Neural cell (in vitro differentiated cells): Measurements from ENCODE around the gene ANXA10. TPM values are rescaled to one million over a fixed set of nuclear protein-coding genes. Genes with fewer than 3 reads are reported as not detected.

ENCODE experiments used
- H2AFZ ChIP-seq: fragments of 200-600, 300-800 bp; sonication (generic), shearing (Covaris generic); 2 replicates; pipeline ENCODE4 v1.6.0; 2014; ENCODE audit warnings: low read depth, mild to moderate bottlenecking, antibody characterized with exemption, low read length, moderate library complexity
- H3F3A ChIP-seq: fragments of 200-600 bp; shearing (Covaris generic); 2 replicates; pipeline ENCODE4 v1.6.1; 2016; ENCODE audit warnings: mild to moderate bottlenecking, moderate library complexity, mixed read lengths, antibody characterized with exemption, low read length; ENCODE audit not compliant: insufficient read depth, poor library complexity, severe bottlenecking
- H3K27ac ChIP-seq: fragments of 200-600, 300-800 bp; sonication (generic), shearing (Covaris generic); 2 replicates; pipeline ENCODE4 v1.5.1; 2014; ENCODE audit warnings: mild to moderate bottlenecking, low read length, moderate library complexity
- H3K27me3 ChIP-seq: fragments of 300-800, 200-600 bp; sonication (generic), shearing (Covaris generic); 2 replicates; pipeline ENCODE4 v1.6.0; 2014; ENCODE audit warnings: mild to moderate bottlenecking, low read depth, low read length, moderate library complexity; ENCODE audit not compliant: insufficient read depth
- H3K36me3 ChIP-seq: fragments of 300-800, 200-600 bp; sonication (generic), shearing (Covaris generic); 2 replicates; pipeline ENCODE4 v1.5.1; 2014; ENCODE audit warnings: mild to moderate bottlenecking, antibody characterized with exemption, low read length, moderate library complexity; ENCODE audit not compliant: insufficient read depth
- H3K4me2 ChIP-seq: fragments of 300-800, 200-600 bp; sonication (generic), shearing (Covaris generic); 2 replicates; pipeline ENCODE4 v1.6.0; 2014; ENCODE audit warnings: mild to moderate bottlenecking, low read length
- H3K4me3 ChIP-seq: fragments of 300-800, 200-600 bp; sonication (generic), shearing (Covaris generic); 2 replicates; pipeline ENCODE4 v1.5.1; 2014; ENCODE audit warnings: mild to moderate bottlenecking, low read length, moderate library complexity
- H3K79me2 ChIP-seq: fragments of 200-600 bp; shearing (Covaris generic); replicated peaks from 2 replicates; pipeline ENCODE4 v1.6.0; 2014; ENCODE audit warnings: mild to moderate bottlenecking, low read length, moderate library complexity; ENCODE audit not compliant: insufficient read depth
- H3K9ac ChIP-seq: fragments of 300-800, 200-600 bp; sonication (generic), shearing (Covaris generic); 2 replicates; pipeline ENCODE4 v1.6.1; 2016; ENCODE audit warnings: mild to moderate bottlenecking, low read length, mixed read lengths
- H3K9me2 ChIP-seq: fragments of 200-600 bp; shearing (Covaris generic); 2 replicates; pipeline ENCODE4 v1.6.1; 2016; ENCODE audit warnings: mild to moderate bottlenecking, low read length, mixed read lengths; ENCODE audit not compliant: insufficient read depth
- H3K9me3 ChIP-seq: fragments of 200-600, 300-800 bp; sonication (generic), shearing (Covaris generic); 2 replicates; pipeline ENCODE4 v1.6.1; 2016; ENCODE audit warnings: mild to moderate bottlenecking, mixed run types, low read length, moderate library complexity, mixed read lengths
- H4K20me1 ChIP-seq: fragments of 200-600 bp; shearing (Covaris generic); 2 replicates; pipeline ENCODE4 v1.6.1; 2016; ENCODE audit warnings: mild to moderate bottlenecking, mixed run types; ENCODE audit not compliant: insufficient read depth
- CTCF ChIP-seq: fragments of 450-650 bp; IDR thresholded peaks from 2 replicates; pipeline ENCODE4 v1.5.1; 2014; ENCODE audit warnings: antibody characterized with exemption, mild to moderate bottlenecking, moderate library complexity; ENCODE audit not compliant: poor library complexity, severe bottlenecking
- EP300 ChIP-seq: fragments of 450-650 bp; conservative IDR thresholded peaks from 2 replicates; pipeline ENCODE4 v1.6.1; 2014; ENCODE audit warnings: antibody characterized with exemption, mild to moderate bottlenecking, moderate library complexity; ENCODE audit not compliant: poor library complexity, severe bottlenecking
- EZH2 ChIP-seq: fragments of 200-600, 300-800 bp; shearing (Covaris generic), sonication (generic); IDR thresholded peaks from 2 replicates; pipeline ENCODE4 v1.6.1; 2014; ENCODE audit warnings: antibody characterized with exemption, low read length, borderline replicate concordance, mild to moderate bottlenecking; ENCODE audit not compliant: insufficient read depth, poor library complexity, severe bottlenecking
- MXI1 ChIP-seq: fragments of 450-650 bp; conservative IDR thresholded peaks from 2 replicates; pipeline ENCODE4 v1.6.1; 2014; ENCODE audit warnings: antibody characterized with exemption, mild to moderate bottlenecking; ENCODE audit not compliant: poor library complexity, severe bottlenecking
- POLR2AphosphoS5 ChIP-seq: IDR thresholded peaks from 2 replicates; pipeline ENCODE4 v1.6.1; 2012
- RAD21 ChIP-seq: fragments of 450-650 bp; conservative IDR thresholded peaks from 2 replicates; pipeline ENCODE4 v1.6.1; 2014; ENCODE audit warnings: antibody characterized with exemption, mild to moderate bottlenecking, moderate library complexity
- REST ChIP-seq: IDR thresholded peaks from 2 replicates; pipeline ENCODE4 v1.6.1; 2012; ENCODE audit warnings: borderline replicate concordance
- SMC3 ChIP-seq: fragments of 450-650 bp; conservative IDR thresholded peaks from 2 replicates; pipeline ENCODE4 v1.6.1; 2014; ENCODE audit warnings: antibody characterized with exemption, mild to moderate bottlenecking, moderate library complexity; ENCODE audit not compliant: poor library complexity
- TAF1 ChIP-seq: IDR thresholded peaks from 2 replicates; pipeline ENCODE4 v1.6.1; 2012; ENCODE audit warnings: low read depth
- polyA plus RNA-seq: library from polyadenylated mRNA; depleted of rRNA; stranded (reverse); fragments of >200 nt; gene quantifications from 2 replicates; pipeline ENCODE4 v1.2.3, GENCODE V29; 2014

The ANXA10 gene
- polyA plus RNA-seq, 1 donor from 2014 or later, result not detected

- H3K9ac ChIP-seq, result no peak overlapping the region
- no peaks in the 10 kb centered on the region for H3K9me2 ChIP-seq
- H3K4me2 ChIP-seq, result no peak overlapping the region
- no peaks in the 10 kb centered on the region for H3K79me2 ChIP-seq
- no peaks in the 10 kb centered on the region for H3F3A ChIP-seq
- H2AFZ ChIP-seq, result no peak overlapping the region
- no peaks in the 10 kb centered on the region for H3K36me3 ChIP-seq
- H3K27ac ChIP-seq, result no peak overlapping the region
- no peak overlapping the region for H3K4me3 ChIP-seq
- no peaks in the 10 kb centered on the region for H3K27me3 ChIP-seq
- TF ChIP-seq RAD21 (no peak), REST (peak; percentile 78), CTCF (no peak), TAF1 (no peak), POLR2AphosphoS5 (peak; percentile 49), MXI1 (no peak), EZH2 (no peak), EP300 (peak; percentile 50), SMC3 (no peak)
- no peaks in the 10 kb centered on the region for H3K9me3 ChIP-seq
- H4K20me1 ChIP-seq, result no peaks in the 10 kb centered on the region
Measured at GRCh38 chr4:168095776-168096406, 3.6 kb downstream of the ANXA10 start.

- Histone ChIP-seq H3K9me3 (no peaks in the 10 kb centered on the region), H3K4me3 (no peak overlapping the region), H3K9ac (no peak overlapping the region), H3K79me2 (no peaks in the 10 kb centered on the region), H3K27me3 (no peaks in the 10 kb centered on the region), H3K9me2 (no peaks in the 10 kb centered on the region), H3K27ac (no peak overlapping the region), H3K36me3 (no peaks in the 10 kb centered on the region), H3F3A (no peaks in the 10 kb centered on the region), H4K20me1 (no peaks in the 10 kb centered on the region), H3K4me2 (no peak overlapping the region), H2AFZ (no peak overlapping the region)
- TF ChIP-seq REST, result no peak
- TF ChIP-seq RAD21, result no peak
- no peak for TF ChIP-seq EP300
- TF ChIP-seq CTCF, result no peak
- TF ChIP-seq MXI1, result no peak
- TF ChIP-seq EZH2, result no peak
- TF ChIP-seq POLR2AphosphoS5, result no peak
- no peak for TF ChIP-seq TAF1
- TF ChIP-seq SMC3, result no peak
Measured at GRCh38 chr4:168096407-168096784, 4.1 kb downstream of the ANXA10 start.
